Islet precursor cell (in vitro differentiated cells): ENCODE data around the gene ABR.

Source experiments
- DNase-seq: peaks from one replicate; pipeline ENCODE4 v3.0.0-alpha.2; 2018

The ABR gene

DNA sequence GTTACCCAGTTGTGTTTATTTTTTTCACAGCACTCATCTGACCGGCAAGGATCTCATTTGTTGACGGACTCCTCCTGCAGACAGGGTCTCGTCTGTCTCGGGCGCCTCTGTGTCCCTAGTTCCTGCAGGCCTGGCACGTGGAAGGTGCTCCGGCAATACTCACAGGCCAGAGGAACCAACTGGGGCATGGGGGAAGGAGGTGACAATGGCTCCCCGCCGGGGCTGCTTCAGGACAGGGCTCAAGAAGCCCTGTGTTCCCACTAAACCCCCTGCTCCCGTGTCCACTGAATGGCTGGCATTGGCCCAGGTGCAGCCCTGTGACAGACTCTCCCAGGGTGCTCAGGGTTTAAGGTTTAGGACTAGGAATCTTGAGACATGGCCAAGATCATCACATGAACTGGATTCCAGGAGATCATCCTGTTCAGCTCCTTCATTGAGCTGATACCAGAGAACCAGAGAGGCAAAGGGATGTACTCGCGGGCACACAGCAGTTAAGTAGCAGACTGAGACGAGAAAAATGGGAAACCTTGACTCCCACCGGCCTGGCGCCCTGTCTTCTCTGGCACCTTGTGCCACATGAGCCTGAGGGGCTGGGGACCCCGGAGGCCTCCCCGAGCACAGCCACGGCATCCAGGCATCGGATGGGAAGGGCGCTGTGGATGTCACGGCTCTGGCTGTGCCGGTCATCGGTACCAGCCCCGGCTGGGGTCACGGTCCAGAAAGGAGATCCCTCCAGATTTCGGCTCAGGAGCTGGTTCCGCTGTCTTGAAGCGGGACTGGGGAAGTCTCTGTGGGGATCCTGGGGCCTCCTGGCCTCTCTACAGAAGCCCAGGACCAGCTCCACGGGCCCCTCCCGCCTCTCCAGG, 153.8 kb downstream of the ABR start:
- DNase-seq: no peak

DNA sequence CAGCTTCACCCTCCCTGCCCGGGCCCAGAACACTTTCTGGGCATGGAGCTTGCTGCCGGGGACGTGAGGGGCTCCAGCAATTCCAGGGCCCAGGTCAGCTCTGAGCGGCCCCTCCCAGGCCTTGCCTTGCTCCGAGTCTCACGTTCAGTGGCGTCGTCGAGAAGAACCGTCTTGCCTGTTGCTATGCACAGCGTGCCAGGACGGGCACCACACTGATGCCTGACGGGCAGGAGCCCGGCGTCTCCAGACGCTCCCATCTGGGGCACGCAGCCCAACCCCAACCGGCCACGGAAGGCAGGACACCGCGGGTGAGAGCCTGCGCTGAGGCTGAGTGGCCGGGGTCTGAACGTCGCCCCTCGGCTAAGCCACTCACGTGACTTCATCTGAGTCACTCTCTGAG, 155.7 kb downstream of the ABR start:
- no peak for DNase-seq

DNA sequence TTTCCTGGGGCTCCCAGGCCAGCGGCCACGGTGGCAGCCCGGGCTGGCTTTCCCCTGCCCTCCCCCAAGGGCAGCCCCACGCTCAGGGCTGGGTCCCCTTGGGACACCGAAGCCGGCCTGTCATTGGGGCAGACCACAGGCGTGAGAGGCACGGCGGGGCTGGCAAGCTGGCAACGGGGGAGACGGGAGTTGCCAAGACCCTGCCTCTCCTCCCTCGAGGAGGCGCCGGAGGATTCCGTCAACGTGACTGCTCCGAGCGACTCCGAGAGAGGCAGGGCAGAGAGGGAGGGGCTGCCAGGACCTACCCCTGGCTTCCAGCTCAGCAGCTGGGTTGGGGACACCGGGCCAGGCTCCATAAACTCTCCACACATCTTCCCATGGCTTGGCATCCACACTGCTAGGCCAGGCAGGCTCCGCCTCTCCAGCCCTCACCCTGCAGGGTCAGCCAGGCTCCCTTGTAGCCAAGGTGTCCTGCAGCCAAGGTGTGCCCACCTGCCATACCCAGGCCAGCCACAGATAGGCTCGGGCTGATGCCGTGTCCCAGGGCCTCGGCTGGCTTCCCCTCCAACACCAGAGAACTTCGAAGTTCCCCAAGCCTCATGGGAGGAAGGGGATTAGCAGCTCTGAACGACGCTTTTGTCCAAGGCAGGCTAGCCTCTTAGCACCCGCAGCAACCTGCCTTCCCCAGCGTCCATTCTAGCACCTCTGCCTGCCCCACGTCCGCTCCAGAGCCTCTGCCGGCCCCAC, 157.3 kb downstream of the ABR start:
- DNase-seq: no peak

DNA sequence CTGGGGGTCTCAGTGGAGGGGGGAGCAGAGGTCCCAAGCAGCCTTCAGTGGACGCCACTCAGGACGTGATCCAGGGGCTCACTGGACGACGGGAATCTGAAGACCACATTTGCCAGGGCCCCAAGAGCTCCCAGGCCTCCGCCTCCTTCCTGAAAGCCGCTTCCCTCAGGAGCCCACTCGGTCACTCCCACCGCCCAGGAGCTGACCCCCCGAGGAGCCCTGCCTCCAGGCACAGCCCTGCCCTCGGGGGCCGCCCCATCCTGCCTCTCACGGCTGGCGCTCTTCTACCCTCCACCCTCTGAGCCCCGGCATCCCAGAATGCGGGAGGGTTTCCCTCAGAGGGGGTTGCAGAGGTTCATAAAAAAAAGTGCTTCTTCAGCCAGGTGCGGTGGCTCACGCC, 158.6 kb downstream of the ABR start:
- DNase-seq: no peak

DNA sequence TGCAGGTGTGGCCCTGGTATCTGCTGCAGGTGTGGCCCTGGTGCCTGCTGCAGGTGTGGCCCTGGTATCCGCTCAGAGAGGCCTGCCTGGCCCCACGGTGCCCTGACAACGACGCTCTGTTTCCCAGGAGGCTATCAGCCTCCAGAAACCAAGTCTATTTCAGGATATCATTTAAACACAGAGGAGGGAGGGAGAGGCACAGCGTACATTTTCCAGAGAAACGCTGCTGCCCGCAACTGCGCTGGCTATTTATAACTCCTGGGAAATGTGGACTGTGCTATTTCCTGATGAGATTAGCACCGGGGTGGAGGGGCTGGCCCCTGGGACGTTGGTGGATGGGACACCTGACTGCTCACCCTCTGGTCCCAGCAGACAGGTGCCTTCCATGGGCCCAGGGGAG, 160.3 kb downstream of the ABR start:
- no peak for DNase-seq

DNA sequence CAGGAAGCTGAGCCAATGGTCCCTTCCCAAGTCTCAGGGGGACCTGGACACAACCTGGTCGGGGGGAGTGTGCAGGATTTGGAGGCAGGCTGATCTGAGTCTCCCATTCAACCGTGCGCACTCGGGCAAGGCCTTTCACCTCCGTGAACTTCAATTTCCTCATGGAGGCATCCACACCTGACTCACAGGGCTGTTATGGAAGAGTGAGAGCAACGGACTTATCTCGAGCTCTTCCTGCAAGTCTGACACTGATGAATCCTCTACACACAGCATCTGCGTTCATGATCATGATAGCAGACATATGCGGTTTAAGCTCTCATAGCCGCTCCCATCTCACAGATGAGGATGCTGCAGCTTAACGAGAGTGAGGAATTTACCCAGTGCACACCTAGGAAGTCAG, 161.2 kb downstream of the ABR start:
- no peak for DNase-seq

DNA sequence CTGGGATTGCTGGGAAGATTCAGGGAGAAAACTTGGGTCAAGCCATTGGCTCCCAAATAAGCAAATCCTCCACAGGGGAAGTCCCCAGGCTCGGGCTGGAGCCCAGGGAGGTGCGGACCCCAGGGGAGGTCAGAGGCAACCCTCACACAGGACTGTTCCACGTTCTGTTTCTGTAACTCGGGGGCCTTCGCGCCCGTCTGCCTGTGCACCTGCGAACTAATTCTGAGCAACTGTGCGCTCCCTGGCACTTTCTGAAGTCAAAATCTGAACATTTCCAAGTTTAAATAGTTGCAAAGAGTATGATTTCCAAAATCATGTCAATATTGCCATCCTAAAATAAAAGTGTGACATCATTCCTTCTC, 166.1 kb downstream of the ABR start:
- DNase-seq: no peak

DNA sequence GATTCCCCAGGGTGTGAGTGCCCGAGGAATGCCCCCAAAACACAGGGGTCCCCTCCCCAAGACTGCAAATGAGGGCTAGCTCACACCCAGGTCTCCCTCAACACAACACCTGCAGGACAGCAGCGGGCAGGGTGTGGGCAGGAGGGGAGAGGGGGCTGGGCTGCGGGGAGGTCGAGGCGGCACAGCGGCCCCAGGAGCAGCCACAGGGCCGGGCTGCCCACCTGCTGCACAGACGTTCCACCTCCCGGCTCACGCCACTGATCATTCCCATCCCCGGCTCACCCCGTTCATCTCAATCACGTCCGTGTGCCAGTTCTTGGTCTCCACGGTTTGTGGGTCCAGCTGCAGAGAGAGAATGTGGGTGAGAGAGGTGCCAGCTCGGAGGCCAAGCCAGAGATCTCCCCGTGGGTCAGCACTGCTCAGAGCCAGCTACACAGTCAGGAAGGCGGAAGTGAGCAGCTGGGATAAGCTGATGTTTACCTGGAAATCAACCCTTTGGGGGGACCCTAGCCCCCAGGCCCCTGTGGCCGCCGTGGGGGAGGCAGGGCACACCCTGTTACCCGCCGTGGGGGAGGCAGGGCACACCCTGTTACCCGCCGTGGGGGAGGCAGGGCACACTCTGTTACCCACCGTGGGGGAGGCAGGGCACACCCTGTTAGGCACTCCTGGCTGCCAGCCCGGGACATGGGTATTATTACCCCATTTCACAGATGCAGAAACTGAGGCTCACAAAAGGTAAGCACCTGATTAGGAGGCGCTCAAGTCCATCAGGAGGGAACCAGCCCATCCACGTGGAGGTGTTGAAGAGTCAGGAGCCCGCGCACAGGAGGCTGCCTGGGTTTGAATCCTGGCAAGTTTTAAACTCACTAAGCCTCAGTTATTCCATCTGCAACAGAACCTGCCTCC, 166.7 kb downstream of the ABR start:
- DNase-seq: no peak

DNA sequence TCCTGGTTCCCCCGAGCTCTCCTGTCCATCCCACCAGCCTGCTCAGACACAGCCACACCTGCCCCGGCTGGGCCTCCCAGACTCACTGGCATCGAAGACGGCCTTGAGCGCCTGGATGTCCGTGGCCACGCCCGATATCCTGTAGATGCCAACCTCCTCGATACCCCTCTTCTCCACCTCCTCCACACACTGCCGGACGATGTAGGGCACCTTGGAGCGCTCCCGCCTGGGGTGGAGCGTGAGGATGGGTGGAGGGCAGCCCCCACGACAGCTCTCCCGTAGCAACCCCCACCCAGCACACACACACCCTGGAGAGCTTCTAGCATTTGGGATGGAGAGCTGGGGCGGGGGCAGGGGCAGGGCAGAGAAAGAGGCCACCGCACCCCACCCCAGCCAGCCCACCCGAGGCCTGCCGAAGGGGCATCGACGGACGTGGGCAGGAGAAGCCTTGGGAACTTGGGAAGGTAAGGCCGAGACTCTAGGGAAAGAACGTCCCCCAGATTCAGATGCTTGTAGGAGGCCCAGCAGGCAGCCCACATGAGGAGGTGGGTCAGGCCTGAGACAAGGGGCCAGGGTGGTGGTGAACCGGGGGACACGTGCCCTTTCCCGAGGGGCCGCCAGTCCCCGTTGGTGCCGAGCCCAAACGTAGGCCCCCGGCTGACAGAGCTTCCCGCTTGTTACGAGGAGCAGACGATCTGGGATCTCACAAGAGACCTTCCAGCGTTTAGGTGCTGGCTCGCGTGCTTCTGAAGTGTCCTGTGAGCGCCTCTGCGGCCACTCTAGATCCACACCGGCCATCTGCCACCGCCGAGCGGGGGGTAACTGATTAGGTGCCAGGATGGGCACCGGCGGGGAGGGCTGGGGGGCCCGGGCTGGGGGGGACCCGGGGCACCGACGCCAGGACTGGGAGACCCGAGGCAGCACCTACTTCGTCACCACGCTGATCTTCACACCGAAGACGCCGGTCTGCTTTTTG, 167.7 kb downstream of the ABR start:
- no peak for DNase-seq

DNA sequence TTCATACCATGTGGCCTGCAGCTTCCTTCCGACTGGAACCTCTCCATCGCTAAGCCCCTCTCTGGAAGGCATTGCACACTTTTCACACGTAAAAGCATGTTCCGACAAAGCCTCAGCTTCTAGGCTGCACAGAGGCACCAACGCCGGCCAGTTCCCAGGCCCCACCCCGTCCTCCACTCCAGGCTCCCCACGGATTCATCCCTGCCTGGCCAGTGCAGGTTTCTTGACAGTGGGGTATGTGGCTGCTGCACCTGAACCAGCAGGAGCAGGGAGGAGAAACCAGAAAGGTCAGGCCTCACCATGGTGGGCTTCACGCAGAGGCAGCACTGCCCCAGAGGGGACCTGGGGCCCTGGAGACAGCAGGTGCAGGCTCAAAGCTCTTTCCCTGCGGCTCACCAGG, 168.6 kb downstream of the ABR start:
- no peak for DNase-seq

DNA sequence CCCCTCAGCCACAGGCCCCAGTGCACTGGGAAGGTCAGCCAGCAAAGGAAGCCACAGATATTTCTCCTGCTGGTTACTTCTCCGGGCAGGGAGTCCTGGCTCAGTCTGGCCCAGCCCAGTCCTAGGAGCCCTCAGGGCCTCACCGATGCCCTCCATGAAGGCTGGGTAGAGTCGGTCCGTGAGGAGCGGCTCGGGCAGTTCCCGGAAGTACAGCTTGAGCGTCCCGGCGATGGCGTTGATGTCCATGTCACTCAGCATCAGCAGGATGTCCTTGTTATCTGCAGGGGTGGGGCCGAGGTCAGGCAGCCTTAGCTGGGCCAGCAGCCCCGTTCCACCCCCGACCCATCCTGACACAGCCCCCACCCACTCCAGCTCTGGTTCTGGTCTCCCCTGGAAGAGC, 169.2 kb downstream of the ABR start:
- DNase-seq: no peak

DNA sequence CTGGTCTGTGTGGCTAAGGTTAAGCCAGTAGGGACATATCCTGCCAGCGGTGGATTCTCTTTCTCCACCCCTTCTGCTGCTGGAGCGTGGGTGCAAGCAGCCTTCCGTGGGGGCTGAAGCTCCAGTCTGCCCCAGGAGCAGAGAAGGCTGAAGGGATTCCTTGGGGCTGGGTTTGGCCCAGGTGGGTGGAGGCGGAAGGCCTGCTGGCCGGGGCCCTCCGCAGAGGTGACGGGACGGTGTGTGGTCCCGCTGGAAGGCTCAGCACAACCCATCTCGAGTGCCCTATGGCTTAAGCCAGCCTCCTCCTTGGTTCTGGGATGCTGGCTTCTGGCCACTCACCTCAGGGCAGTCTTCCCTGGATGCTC, 169.7 kb downstream of the ABR start:
- no peak for DNase-seq

DNA sequence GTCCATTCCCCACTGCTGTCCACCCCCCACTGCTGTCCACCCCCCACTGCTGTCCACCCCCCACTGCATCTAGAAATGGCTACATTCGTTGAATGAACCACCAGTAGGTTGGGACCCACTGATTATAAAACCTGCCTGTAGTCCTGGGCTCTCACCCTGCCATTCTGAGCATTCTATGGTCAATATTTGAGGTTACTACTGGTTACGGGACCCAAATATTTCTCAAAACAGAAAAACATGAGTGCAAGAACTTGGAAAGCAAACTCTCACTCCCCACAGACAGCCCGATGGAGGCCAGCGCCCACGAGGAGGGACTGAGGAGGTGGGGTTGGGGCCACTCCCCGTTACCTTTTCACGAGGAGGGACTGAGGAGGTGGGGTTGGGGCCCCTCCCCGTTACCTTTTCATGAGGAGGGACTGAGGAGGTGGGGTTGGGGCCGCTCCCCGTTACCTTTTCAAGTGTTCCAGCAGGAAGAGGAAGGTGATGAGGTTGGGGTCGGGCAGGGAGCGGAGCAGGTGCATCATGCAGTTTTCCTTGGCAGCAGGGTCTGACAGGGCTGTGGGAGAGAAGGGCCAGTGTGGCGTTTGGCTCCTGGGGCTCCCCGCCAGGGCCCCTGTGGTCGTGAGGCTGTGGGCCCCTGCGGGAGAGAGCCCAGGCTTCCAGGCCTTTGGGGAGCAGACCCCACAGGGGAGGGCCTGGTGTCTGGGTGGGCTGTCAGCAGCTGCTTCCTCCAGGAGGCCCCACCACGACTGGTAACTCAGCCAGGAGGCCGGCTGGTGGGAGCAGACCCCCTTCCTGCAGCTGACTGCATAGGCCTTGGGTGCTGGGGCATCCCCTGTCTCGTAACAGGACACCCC, 170.3 kb downstream of the ABR start:
- no peak for DNase-seq

DNA sequence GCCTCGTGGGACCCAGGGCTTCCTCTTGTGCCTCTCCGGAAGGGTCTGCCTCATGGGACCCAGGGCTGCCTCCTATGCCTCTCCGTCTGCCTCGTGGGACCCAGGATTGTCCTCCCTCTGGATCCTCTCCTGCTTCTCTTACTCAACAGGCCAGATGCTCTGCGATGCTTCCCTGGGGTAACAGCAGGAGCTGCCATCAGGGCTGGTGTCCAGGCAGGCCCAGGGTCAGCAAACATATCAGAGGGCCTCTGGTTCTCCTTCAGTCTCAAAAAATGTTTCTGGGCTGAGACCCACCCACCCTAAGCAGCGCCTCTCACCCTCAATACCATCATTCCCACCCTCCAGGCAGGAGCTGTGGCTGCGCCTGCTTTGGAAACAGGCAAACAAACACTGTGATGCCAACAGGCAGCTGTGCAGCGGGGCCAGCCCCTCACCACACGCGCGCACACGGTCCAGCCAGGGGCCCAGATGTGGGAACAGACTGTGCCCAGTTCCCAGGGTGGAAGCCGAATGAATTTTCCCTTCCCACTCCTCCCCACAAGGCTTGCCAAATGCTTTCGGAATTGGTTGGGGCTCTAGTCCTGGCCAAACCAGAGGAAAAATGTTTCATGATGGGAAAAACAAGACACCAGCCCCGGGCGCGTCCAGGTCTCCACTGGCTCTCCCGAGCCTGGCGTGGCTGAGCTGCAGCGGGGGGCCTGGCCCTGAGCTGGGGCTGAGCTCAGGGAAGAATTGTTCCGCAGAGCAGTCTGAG, 171.6 kb downstream of the ABR start:
- DNase-seq: no peak

DNA sequence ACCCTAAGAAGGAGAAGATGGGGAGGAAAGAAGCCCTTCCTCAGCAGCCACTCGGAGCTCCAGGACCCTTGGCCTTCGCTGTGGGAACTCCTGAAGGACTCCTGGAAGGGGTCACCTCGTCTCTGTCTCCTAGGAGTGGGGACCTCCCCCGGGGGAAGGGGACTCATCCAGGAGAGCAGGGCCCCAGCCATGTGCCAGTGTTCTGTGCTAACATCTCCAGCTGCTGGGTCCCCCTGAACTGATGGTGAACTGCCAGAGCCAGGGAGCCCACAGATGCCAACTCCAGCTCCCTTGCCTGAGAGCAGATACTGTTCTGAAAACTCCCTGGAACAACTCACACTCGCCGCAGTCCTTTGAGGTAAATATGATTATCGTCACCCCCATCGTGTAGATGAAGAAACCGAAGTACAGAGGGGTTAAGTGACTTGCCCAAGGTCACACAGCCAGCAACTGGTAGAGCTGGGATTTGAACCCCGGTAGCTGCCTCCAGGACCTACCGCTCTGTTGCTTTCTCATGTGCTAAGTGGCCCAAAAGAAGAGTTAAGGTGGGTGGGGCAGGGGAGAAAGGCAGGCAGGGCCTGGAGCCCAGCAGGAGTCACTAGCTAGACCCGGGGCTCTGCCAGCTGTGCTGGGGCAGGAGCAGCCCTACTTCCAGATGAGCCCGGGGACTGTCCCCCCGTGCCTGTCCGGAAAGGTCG, 172.3 kb downstream of the ABR start:
- no peak for DNase-seq

DNA sequence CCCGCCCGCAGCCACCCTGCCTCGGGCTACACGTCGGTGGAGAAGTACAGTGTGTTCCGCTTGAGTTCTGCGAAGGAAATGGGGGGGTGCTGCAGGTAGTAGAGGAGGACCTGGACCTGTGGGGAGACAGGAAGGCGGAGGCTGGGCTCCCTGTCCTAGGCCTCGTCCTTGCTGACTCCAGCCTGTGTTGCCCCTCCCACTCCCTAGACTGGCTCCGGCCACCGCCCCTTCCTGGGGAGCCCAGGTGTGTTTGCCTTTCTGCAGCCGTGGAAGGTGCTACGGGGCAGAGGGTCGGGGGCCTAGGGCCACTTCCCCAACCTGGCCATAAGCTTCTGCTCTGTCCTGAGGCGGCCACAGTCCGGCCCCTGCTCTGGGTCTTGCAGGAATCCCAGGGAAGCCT, 173.7 kb downstream of the ABR start:
- no peak for DNase-seq

DNA sequence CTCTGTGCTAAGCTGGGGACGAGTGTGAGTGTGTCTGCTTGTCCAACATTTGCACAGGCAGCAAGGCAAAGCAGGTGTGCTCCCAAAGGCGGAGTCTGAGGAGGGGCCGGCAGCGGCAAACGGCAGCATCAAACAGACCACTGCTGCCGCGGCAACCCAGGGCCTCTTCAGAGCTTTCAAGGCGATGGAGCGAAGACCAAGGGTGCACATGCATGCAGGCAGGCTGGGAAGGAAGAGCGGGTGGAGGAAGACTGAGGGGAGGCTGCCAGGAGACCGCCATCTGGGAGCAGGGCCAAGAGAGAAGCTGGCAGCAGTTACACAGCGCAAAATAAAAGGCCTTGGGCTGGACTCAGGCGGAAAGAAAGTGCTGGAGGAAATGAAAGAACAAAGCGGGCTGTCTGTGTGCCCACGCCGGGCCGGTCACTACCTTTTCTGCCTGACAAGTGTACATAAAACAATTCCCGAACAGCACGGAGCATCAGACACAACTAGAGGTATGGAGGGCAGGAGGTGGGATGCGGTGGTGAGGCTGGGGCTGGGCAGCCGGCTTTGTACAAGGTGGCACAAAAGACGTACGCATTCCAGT, 174.3 kb downstream of the ABR start:
- no peak for DNase-seq

DNA sequence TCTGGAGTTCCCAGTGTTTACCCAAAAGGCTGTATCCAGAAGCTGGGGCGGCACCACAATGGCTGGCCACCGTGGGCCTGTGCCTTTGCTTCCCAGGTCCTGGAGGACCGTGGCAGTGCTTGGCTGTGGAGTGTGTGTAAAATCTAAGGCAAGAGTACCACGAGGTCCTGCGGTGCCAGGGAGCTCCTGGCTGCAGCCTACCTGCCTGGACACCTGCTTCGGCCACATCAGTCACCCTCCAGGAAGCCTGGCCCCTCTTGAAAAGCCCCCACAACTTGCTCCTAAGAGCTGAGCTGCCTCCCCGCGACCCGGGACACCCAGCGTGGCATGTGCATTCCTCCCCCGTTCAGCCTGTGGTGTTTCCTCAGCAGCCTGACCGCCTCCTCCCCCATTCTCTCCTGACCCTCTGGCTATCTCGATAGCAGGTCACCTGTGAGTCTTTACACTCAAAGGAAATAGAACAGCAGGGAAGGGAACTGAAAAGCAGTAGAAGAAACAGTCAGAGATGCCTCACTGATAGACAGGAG, 174.9 kb downstream of the ABR start:
- no peak for DNase-seq
